Mesothelial cell of epicardium (in vitro differentiated cells): ENCODE measurements around the gene PAM16. TPM values are rescaled to one million over a fixed set of nuclear protein-coding genes. Genes with fewer than 3 reads are reported as not detected.

ENCODE experiments used
- DNase-seq, 2 experiments: peaks; one replicate each; pipeline ENCODE4 v3.0.0; 2021; ENCODE audit warnings: low spot score in 2 of 2; ENCODE audit not compliant: unreplicated experiment in 2 of 2
- H3K27ac Mint-ChIP-seq: 2 replicates; pipeline ENCODE4 v1.8.0; 2021; ENCODE audit warnings: mixed read lengths
- H3K27me3 Mint-ChIP-seq: 2 replicates; pipeline ENCODE4 v1.8.0; 2021; ENCODE audit warnings: low read depth, mixed read lengths
- H3K36me3 Mint-ChIP-seq: 2 replicates; pipeline ENCODE4 v1.8.0; 2021; ENCODE audit warnings: mixed read lengths
- H3K4me1 Mint-ChIP-seq: 2 replicates; pipeline ENCODE4 v1.8.0; 2021; ENCODE audit warnings: mixed read lengths
- H3K4me3 Mint-ChIP-seq: 2 replicates; pipeline ENCODE4 v1.8.0; 2021; ENCODE audit warnings: mild to moderate bottlenecking, moderate library complexity, mixed read lengths
- H3K9me3 Mint-ChIP-seq: 2 replicates; pipeline ENCODE4 v1.8.0; 2021; ENCODE audit warnings: mixed read lengths
- total RNA-seq: library from RNA; stranded (reverse); gene quantifications from 3 replicates; pipeline ENCODE4 v1.2.1, GENCODE V29; 2021
- TF ChIP-seq, protein P1 (sequence below): fragments of 200-600 bp; sonication (generic); IDR thresholded peaks from one replicate; pipeline ENCODE4 v1.5.0; 2021; ENCODE audit warnings: antibody characterized with exemption; ENCODE audit not compliant: unreplicated experiment

The PAM16 gene
- total RNA-seq, 1 donor from 2014 or later: 35.6 TPM

GRCh38 chr16:4369007-4369733, 18.0 kb upstream of the PAM16 start:
- H3K27me3 Mint-ChIP-seq: no peaks in the 10 kb centered on the region
- no peak for DNase-seq
- no peak overlapping the region for H3K27ac Mint-ChIP-seq
- no peaks in the 10 kb centered on the region for H3K9me3 Mint-ChIP-seq
- no peaks in the 10 kb centered on the region for H3K36me3 Mint-ChIP-seq
- TF ChIP-seq, protein P1, sequence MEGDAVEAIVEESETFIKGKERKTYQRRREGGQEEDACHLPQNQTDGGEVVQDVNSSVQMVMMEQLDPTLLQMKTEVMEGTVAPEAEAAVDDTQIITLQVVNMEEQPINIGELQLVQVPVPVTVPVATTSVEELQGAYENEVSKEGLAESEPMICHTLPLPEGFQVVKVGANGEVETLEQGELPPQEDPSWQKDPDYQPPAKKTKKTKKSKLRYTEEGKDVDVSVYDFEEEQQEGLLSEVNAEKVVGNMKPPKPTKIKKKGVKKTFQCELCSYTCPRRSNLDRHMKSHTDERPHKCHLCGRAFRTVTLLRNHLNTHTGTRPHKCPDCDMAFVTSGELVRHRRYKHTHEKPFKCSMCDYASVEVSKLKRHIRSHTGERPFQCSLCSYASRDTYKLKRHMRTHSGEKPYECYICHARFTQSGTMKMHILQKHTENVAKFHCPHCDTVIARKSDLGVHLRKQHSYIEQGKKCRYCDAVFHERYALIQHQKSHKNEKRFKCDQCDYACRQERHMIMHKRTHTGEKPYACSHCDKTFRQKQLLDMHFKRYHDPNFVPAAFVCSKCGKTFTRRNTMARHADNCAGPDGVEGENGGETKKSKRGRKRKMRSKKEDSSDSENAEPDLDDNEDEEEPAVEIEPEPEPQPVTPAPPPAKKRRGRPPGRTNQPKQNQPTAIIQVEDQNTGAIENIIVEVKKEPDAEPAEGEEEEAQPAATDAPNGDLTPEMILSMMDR: no peak
- peaks cover 21% of the 10 kb centered on the region for H3K4me1 Mint-ChIP-seq
- H3K4me3 Mint-ChIP-seq: no peak overlapping the region

GRCh38 chr16:4367393-4367856, 16.3 kb upstream of the PAM16 start:
- Mint-ChIP-seq H3K9me3 (no peaks in the 10 kb centered on the region), H3K4me3 (no peak overlapping the region), H3K36me3 (no peaks in the 10 kb centered on the region), H3K4me1 (peaks cover 8% of the 10 kb centered on the region), H3K27ac (no peak overlapping the region), H3K27me3 (no peaks in the 10 kb centered on the region)
- TF ChIP-seq, protein P1: no peak
- DNase-seq: no peak

DNA sequence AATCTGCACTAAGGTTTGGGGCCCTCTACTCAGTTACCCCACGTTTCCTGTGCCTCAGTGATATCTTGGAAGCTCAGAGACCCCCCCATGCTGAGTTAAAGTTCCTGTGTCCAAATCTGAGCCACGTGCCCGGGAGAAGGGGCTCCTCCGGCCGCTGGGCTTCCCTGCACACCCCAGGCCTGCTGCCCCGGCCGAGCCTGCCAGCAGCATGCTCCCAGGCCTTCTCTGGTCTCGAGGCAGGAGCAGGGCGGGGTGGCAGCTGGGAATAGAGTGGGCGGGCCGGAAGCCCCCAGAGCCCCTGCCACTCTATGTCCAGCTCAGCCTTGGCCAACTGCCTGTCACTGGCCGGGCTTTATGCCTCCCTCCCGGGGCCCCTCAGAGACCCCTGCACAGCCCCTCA, 14.9 kb upstream of the PAM16 start:
- Mint-ChIP-seq H3K27ac (no peak overlapping the region), H3K27me3 (no peaks in the 10 kb centered on the region), H3K9me3 (no peaks in the 10 kb centered on the region), H3K4me3 (no peak overlapping the region), H3K4me1 (peaks cover 4% of the 10 kb centered on the region), H3K36me3 (no peaks in the 10 kb centered on the region)
- DNase-seq: no peak
- TF ChIP-seq, protein P1: no peak

DNA sequence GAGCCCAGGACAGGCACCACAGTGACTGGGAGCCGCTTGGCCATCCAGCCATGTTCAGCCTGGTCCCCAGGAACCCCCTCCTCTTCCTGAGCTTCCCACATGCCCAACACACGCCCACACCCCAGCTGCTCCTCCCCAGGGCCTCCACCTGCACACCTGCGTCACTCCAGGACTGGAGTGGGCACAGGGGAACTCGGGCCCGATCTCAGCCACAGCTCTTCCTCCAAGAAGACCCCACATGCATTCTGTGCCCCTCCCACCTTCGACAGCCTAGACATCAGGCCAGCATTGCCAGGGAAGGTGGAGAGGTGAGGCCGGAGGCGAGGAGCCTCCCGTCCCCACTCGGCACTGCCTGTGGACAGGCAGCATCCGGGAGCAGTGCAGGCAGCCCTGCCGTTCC, 14.5 kb upstream of the PAM16 start:
- H3K9me3 Mint-ChIP-seq: no peaks in the 10 kb centered on the region
- no peaks in the 10 kb centered on the region for H3K27me3 Mint-ChIP-seq
- no peak overlapping the region for H3K27ac Mint-ChIP-seq
- TF ChIP-seq, protein P1: no peak
- no peak overlapping the region for H3K4me3 Mint-ChIP-seq
- H3K4me1 Mint-ChIP-seq: peaks cover 2% of the 10 kb centered on the region
- H3K36me3 Mint-ChIP-seq: no peaks in the 10 kb centered on the region
- DNase-seq: no peak

DNA sequence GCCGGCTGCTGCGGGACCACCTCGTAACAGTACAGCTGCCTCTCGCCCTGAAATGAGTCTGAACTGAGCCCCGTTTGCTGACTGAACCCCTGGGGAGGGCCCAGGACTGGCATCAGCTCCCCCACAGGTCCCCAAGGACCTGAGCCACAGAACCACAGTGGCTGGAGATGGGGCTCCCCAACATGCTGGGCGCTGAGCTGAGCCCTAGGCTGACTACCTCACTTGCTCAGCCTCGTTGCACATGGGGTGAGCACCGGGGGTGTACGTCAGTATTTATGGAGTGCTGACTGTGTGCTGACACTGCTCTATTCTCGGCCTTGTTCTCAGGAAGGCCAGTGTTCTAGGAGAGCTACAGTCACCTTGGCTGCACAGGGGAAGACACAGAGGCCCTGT, 13.9 kb upstream of the PAM16 start:
- H3K36me3 Mint-ChIP-seq: no peaks in the 10 kb centered on the region
- no peak for DNase-seq
- peaks cover under 1% of the 10 kb centered on the region for H3K4me1 Mint-ChIP-seq
- TF ChIP-seq, protein P1: no peak
- no peak overlapping the region for H3K4me3 Mint-ChIP-seq
- H3K27ac Mint-ChIP-seq: no peak overlapping the region
- no peaks in the 10 kb centered on the region for H3K9me3 Mint-ChIP-seq
- H3K27me3 Mint-ChIP-seq: no peaks in the 10 kb centered on the region
